CD4-positive, alpha-beta T cell (primary cell): ENCODE measurements around the gene WIPF1. TPM values are rescaled to one million over a fixed set of nuclear protein-coding genes. Genes with fewer than 3 reads are reported as not detected.

Experiments
- ATAC-seq: fragments of 200-7000 bp; cut with Tn5 transposase; one replicate; pipeline ENCODE4 v1.10.0; 2022; ENCODE audit warnings: mild to moderate bottlenecking; ENCODE audit not compliant: poor library complexity
- CTCF ChIA-PET: fragments of 350-600 bp; sonication (Branson Sonifier 250); formaldehyde crosslinking; loops from one replicate; lab custom pipeline; 2021; ENCODE audit warnings: antibody characterized with exemption, inconsistent platforms; lab: Charles Lee
- POLR2A ChIA-PET: fragments of 350-600 bp; sonication (Branson Sonifier 250); formaldehyde crosslinking; loops from one replicate; lab custom pipeline; 2021; ENCODE audit warnings: antibody characterized with exemption, inconsistent platforms; lab: Charles Lee
- DNase-seq, 14 experiments: peaks; one replicate each; pipeline ENCODE4 v3.0.0-alpha.2; 2013 to 2020; ENCODE audit warnings: mixed read lengths in 2 of 14
- H3K27ac ChIP-seq, 2 donors: one replicate each; pipeline versions ENCODE4 v1.5.1 to v1.7.0; 2013; ENCODE audit warnings: low read length in 2 of 2, low read depth in 1 of 2, mild to moderate bottlenecking in 1 of 2
- H3K27me3 ChIP-seq, 2 experiments: 1 replicate in 1 of 2; 2 replicates in 1 of 2; pipeline versions ENCODE4 v1.6.1 to v1.7.0; 2013; ENCODE audit warnings: low read length in 2 of 2, control low read depth in 1 of 2, mild to moderate bottlenecking in 1 of 2, moderate library complexity in 1 of 2; ENCODE audit not compliant: insufficient read depth in 2 of 2, control insufficient read depth in 1 of 2
- H3K36me3 ChIP-seq: one replicate; pipeline ENCODE4 v1.6.1; 2013; ENCODE audit warnings: low read length, control low read depth; ENCODE audit not compliant: insufficient read depth
- H3K4me1 ChIP-seq: one replicate; pipeline ENCODE4 v1.6.1; 2013; ENCODE audit warnings: low read length, control low read depth; ENCODE audit not compliant: insufficient read depth
- H3K4me3 ChIP-seq: one replicate; pipeline ENCODE4 v1.5.1; 2013; ENCODE audit warnings: mild to moderate bottlenecking, low read length, moderate library complexity
- H3K9me3 ChIP-seq, 2 experiments: 1 replicate in 1 of 2; 2 replicates in 1 of 2; pipeline versions ENCODE4 v1.6.1 to v1.7.0; 2013; ENCODE audit warnings: low read length in 2 of 2, mild to moderate bottlenecking in 2 of 2, control low read depth in 1 of 2, moderate library complexity in 1 of 2; ENCODE audit not compliant: control insufficient read depth in 1 of 2, insufficient read depth in 1 of 2
- H3K27ac Mint-ChIP-seq: one replicate; pipeline ENCODE4 v1.8.0; 2020; ENCODE audit warnings: mixed read lengths
- H3K27me3 Mint-ChIP-seq: one replicate; pipeline ENCODE4 v1.8.0; 2021; ENCODE audit warnings: mixed read lengths
- H3K36me3 Mint-ChIP-seq: one replicate; pipeline ENCODE4 v1.8.0; 2021; ENCODE audit warnings: low read depth, mixed read lengths
- H3K4me1 Mint-ChIP-seq: one replicate; pipeline ENCODE4 v1.8.0; 2021; ENCODE audit warnings: low read depth, mixed read lengths
- H3K4me3 Mint-ChIP-seq: one replicate; pipeline ENCODE4 v1.8.0; 2020; ENCODE audit warnings: mild to moderate bottlenecking, mixed read lengths
- H3K9me3 Mint-ChIP-seq: one replicate; pipeline ENCODE4 v1.8.0; 2020; ENCODE audit warnings: mixed read lengths
- intact Hi-C, 2 experiments: fragments of 100-400 bp; cut with DNase I in 1 of 2; cut with micrococcal nuclease in 1 of 2; formaldehyde crosslinking; loops; one replicate each; pipeline versions ENCODE4 v1.15.1 to v1.9.0; 2023 to 2025; cut with DNase I, micrococcal nuclease
- total RNA-seq, 174 experiments: library from RNA in 2 of 174; stranded (reverse) in 2 of 174; gene quantifications; one replicate each; pipeline ENCODE4 v1.2.3 and lab custom pipeline; 2021 to 2026
- TF ChIP-seq, protein P1 (sequence below): fragments of 200-600 bp; IDR thresholded peaks from one replicate; pipeline ENCODE4 v1.8.0; 2022; ENCODE audit warnings: antibody characterized with exemption, mild to moderate bottlenecking

The WIPF1 gene
- total RNA-seq, 2 experiments from 2014 or later: 237 to 264 TPM

DNA sequence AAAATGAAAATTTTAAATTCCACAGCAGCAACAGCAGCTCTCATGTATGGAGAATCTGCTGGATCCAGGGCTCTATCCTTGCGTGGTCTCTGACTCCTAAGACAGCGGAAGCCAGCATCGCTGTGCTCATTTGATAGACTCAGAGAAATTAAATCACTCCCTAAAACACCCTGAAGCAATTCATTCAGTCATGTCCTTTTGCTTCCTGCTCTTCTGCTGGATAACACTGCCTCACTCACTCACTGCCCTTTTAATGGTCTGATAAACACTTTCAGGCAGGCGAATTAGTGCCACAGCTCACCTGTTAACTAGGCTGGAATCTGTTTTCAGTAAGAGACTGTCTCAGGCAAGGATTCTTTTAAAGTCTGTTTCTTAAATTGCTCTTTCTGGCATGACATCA lies 10.0 kb downstream of the WIPF1 start:
- Mint-ChIP-seq H3K27ac (peak overlapping the region; percentile 95), H3K36me3 (peaks cover 90% of the 10 kb centered on the region), H3K9me3 (no peaks in the 10 kb centered on the region), H3K4me1 (peaks cover 88% of the 10 kb centered on the region), H3K27me3 (no peaks in the 10 kb centered on the region), H3K4me3 (peak overlapping the region; percentile 76)
- H3K27ac ChIP-seq: peak overlapping the region; percentile 14 to 20
- DNase-seq (no peak), ATAC-seq (no peak)
- intact Hi-C loops: no loop called here
- H3K27me3 ChIP-seq: no peaks in the 10 kb centered on the region
- TF ChIP-seq, protein P1, sequence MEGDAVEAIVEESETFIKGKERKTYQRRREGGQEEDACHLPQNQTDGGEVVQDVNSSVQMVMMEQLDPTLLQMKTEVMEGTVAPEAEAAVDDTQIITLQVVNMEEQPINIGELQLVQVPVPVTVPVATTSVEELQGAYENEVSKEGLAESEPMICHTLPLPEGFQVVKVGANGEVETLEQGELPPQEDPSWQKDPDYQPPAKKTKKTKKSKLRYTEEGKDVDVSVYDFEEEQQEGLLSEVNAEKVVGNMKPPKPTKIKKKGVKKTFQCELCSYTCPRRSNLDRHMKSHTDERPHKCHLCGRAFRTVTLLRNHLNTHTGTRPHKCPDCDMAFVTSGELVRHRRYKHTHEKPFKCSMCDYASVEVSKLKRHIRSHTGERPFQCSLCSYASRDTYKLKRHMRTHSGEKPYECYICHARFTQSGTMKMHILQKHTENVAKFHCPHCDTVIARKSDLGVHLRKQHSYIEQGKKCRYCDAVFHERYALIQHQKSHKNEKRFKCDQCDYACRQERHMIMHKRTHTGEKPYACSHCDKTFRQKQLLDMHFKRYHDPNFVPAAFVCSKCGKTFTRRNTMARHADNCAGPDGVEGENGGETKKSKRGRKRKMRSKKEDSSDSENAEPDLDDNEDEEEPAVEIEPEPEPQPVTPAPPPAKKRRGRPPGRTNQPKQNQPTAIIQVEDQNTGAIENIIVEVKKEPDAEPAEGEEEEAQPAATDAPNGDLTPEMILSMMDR: no peak
- ChIA-PET POLR2A (interaction anchor here (1.0 to 2.8 kb wide), 2 partner anchors 10 to 89 kb away, joined by 3 to 17 read pairs; partner anchors contain the start of gene WIPF1), CTCF (interaction anchor here (0.5 kb wide), 1 partner anchor 105 kb away, joined by 3 read pairs; no protein-coding TSS in a partner anchor)
- H3K9me3 ChIP-seq: no peaks in the 10 kb centered on the region
- H3K4me3 ChIP-seq: no peak overlapping the region
- peaks cover 93% of the 10 kb centered on the region for H3K4me1 ChIP-seq
- peaks cover 91% of the 10 kb centered on the region for H3K36me3 ChIP-seq

DNA sequence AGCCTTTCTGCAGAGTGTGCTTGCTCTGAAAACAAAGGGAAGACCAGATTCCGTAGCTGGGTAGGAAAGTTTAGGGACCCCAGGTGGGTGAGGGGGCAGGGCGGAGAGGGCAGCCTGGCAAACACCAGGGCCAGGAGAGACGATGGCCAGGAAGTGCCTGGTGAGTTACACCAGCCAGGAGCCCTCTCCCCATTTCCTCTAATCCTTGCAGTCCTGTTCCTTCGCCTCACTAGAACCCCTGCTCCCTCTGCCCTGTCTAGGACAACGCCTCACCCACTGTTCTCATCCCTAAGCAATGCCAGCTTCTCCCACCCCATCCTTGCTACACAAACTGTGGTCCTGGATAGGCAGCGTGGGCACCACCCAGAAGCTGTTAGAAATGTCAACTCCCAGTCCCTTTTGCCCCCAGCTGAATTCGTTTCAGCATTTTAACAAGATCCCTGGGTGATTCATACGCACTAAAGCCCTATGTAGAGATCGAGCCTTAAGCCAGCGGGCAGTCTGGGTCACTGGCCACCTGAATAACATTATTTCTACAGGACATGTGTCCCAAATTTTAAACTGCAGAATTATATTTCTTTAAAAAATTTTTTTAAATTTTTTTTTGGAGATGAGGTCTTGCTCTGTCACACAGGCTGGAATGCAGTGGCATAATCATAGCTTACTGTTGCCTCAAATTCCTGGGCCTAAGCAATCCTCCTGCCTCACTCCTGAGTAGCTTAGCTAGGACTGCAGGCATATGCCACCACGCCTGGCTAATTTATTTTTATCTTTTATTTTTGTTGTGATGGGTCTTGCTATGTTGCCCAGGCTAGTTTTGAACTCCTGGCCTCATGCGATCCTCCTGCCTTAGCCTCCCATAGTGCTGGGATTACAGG lies 10.9 kb downstream of the WIPF1 start:
- Mint-ChIP-seq H3K27me3 (no peaks in the 10 kb centered on the region), H3K36me3 (peaks cover 95% of the 10 kb centered on the region), H3K9me3 (no peaks in the 10 kb centered on the region), H3K4me1 (peaks cover 92% of the 10 kb centered on the region), H3K27ac (peak overlapping the region; percentile 95), H3K4me3 (peak overlapping the region; percentile 40)
- DNase-seq (no peak), ATAC-seq (no peak)
- peak overlapping the region; percentile 45 to 46 for H3K27ac ChIP-seq
- H3K36me3 ChIP-seq: peaks cover 94% of the 10 kb centered on the region
- no peaks in the 10 kb centered on the region for H3K9me3 ChIP-seq
- CTCF ChIA-PET: interaction anchor here (0.5 to 1.2 kb wide), 5 partner anchors 8 to 106 kb away, joined by 3 to 4 read pairs (median 3); no protein-coding TSS in a partner anchor
- no peaks in the 10 kb centered on the region for H3K27me3 ChIP-seq
- TF ChIP-seq, protein P1: no peak
- H3K4me1 ChIP-seq: peaks cover 91% of the 10 kb centered on the region
- H3K4me3 ChIP-seq: no peak overlapping the region
- POLR2A ChIA-PET: interaction anchor here (1.0 to 2.8 kb wide), 4 partner anchors 8 to 88 kb away, joined by 3 to 17 read pairs (median 5); partner anchors contain the start of gene WIPF1
- intact Hi-C loops: no loop called here

DNA sequence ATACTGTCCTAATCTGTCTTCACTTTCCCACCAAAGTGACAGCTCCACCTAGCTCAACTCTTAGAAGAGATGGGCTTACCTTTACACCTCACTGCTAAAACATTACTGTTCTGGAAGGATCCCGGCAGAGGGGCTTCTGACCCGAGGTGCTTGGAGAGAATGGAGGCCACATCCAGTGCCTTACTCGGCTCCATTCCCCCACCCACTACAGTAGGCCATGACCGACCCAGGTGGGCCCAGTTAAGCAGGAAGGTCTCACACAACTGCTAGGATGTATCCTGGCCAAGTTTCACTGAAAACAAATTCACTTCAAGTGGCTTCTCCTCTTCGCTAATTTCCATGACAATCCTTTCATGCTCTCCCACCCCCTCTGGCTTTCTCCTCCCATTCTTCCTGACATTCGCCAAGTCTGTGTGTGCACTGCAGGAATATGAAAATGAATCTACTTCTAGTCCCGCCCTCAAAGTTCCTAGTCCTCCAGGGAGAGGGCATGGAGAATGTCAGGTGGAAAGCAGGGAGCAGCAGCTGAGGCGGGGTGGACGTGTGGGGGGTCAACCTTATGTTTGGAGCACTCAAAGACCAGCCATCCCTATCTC lies 11.8 kb downstream of the WIPF1 start:
- H3K27me3 Mint-ChIP-seq: no peaks in the 10 kb centered on the region
- peak overlapping the region; percentile 36 to 46 for H3K27ac ChIP-seq
- H3K9me3 Mint-ChIP-seq: no peaks in the 10 kb centered on the region
- H3K4me1 ChIP-seq: peaks cover 86% of the 10 kb centered on the region
- CTCF ChIA-PET: interaction anchor here (1.0 to 1.2 kb wide), 2 partner anchors 8 to 17 kb away, joined by 3 read pairs; no protein-coding TSS in a partner anchor
- no peaks in the 10 kb centered on the region for H3K9me3 ChIP-seq
- peaks cover 92% of the 10 kb centered on the region for H3K4me1 Mint-ChIP-seq
- H3K27me3 ChIP-seq: no peaks in the 10 kb centered on the region
- DNase-seq: no peak
- no peak overlapping the region for H3K4me3 ChIP-seq
- TF ChIP-seq, protein P1: no peak
- peaks cover 94% of the 10 kb centered on the region for H3K36me3 ChIP-seq
- POLR2A ChIA-PET: interaction anchor here (1.2 to 2.8 kb wide), 3 partner anchors 9 to 24 kb away, joined by 3 to 17 read pairs (median 7); partner anchors contain the start of gene WIPF1
- peaks cover 95% of the 10 kb centered on the region for H3K36me3 Mint-ChIP-seq
- ATAC-seq: no peak
- intact Hi-C loops: no loop called here
- H3K4me3 Mint-ChIP-seq: peak overlapping the region; percentile 45
- peak overlapping the region; percentile 95 for H3K27ac Mint-ChIP-seq
